ENCODE results near the gene NXNL2.

NXNL2 gene

GRCh38 chr9:88553350-88553749 lies 18.4 kb downstream of the NXNL2 start:
- no peaks in the 10 kb centered on the region for H3K36me3 ChIP-seq
- no peak for TF ChIP-seq CTCF (IDR thresholded peaks at IDR 0.05; ENCODE audit: low read depth, low read length)
- no peak overlapping the region for H3K4me3 ChIP-seq (ENCODE audit: low read depth, low read length)
- H3K27ac ChIP-seq: no peak overlapping the region
- H3K27me3 ChIP-seq (ENCODE audit: insufficient read depth, low read depth, severe bottlenecking): no peaks in the 10 kb centered on the region
- no peaks in the 10 kb centered on the region for H3K9me3 ChIP-seq (ENCODE audit: severe bottlenecking)
- DNase-seq: no peak

- Histone ChIP-seq H3K27me3 (ENCODE audit: insufficient read depth, low read depth, severe bottlenecking) (no peaks in the 10 kb centered on the region), H3K9me3 (ENCODE audit: severe bottlenecking) (no peaks in the 10 kb centered on the region), H3K4me3 (ENCODE audit: low read depth, low read length) (no peak overlapping the region), H3K36me3 (no peaks in the 10 kb centered on the region), H3K27ac (no peak overlapping the region)
- no peak for TF ChIP-seq CTCF (IDR thresholded peaks at IDR 0.05; ENCODE audit: low read depth, low read length)
- no peak for DNase-seq
Observed at GRCh38 chr9:88555268-88555980, 20.4 kb downstream of the NXNL2 start.

GRCh38 chr9:88559661-88560060 lies 24.7 kb downstream of the NXNL2 start:
- no peak overlapping the region for H3K4me3 ChIP-seq (ENCODE audit: low read depth, low read length)
- no peak for TF ChIP-seq CTCF (IDR thresholded peaks at IDR 0.05; ENCODE audit: low read depth, low read length)
- H3K36me3 ChIP-seq: no peaks in the 10 kb centered on the region
- H3K27me3 ChIP-seq (ENCODE audit: insufficient read depth, low read depth, severe bottlenecking): no peaks in the 10 kb centered on the region
- no peak overlapping the region for H3K27ac ChIP-seq
- DNase-seq: no peak
- no peaks in the 10 kb centered on the region for H3K9me3 ChIP-seq (ENCODE audit: severe bottlenecking)

- TF ChIP-seq CTCF (IDR thresholded peaks at IDR 0.05; ENCODE audit: low read depth, low read length): no peak
- Histone ChIP-seq H3K4me3 (ENCODE audit: low read depth, low read length) (no peak overlapping the region), H3K9me3 (ENCODE audit: severe bottlenecking) (no peaks in the 10 kb centered on the region), H3K36me3 (no peaks in the 10 kb centered on the region), H3K27ac (no peak overlapping the region), H3K27me3 (ENCODE audit: insufficient read depth, low read depth, severe bottlenecking) (no peaks in the 10 kb centered on the region)
- DNase-seq: no peak
Observed at GRCh38 chr9:88567870-88568269, 32.9 kb downstream of the NXNL2 start.

GRCh38 chr9:88571419-88571818 lies 36.4 kb downstream of the NXNL2 start:
- Histone ChIP-seq H3K9me3 (ENCODE audit: severe bottlenecking) (no peaks in the 10 kb centered on the region), H3K27me3 (ENCODE audit: insufficient read depth, low read depth, severe bottlenecking) (no peaks in the 10 kb centered on the region), H3K36me3 (no peaks in the 10 kb centered on the region), H3K27ac (no peak overlapping the region), H3K4me3 (ENCODE audit: low read depth, low read length) (no peak overlapping the region)
- no peak for DNase-seq
- no peak for TF ChIP-seq CTCF (IDR thresholded peaks at IDR 0.05; ENCODE audit: low read depth, low read length)

GRCh38 chr9:88572684-88573083 lies 37.7 kb downstream of the NXNL2 start:
- no peak for DNase-seq
- Histone ChIP-seq H3K4me3 (ENCODE audit: low read depth, low read length) (no peak overlapping the region), H3K27me3 (ENCODE audit: insufficient read depth, low read depth, severe bottlenecking) (no peaks in the 10 kb centered on the region), H3K27ac (no peak overlapping the region), H3K36me3 (no peaks in the 10 kb centered on the region), H3K9me3 (ENCODE audit: severe bottlenecking) (no peaks in the 10 kb centered on the region)
- TF ChIP-seq CTCF (IDR thresholded peaks at IDR 0.05; ENCODE audit: low read depth, low read length): no peak
